Endothelial cell of umbilical vein (primary cell): ENCODE data around the gene PTPRCAP. TPM values are rescaled to one million over a fixed set of nuclear protein-coding genes. Genes with fewer than 3 reads are reported as not detected.

Source experiments
- BruUV-seq: library from RNA; stranded (reverse); fragments of 400-500 nt; replicated peaks from 2 replicates; lab custom pipeline; 2021; lab: Mats Ljungman, UMichigan
- CTCF ChIA-PET: fragments of 300-600, 350-600 bp; sonication (Branson Sonifier 250); formaldehyde crosslinking; loops from one replicate; lab custom pipeline; 2021; ENCODE audit warnings: antibody characterized with exemption, inconsistent platforms; lab: Charles Lee
- POLR2A ChIA-PET: fragments of 300-600, 350-600 bp; sonication (Branson Sonifier 250); formaldehyde crosslinking; loops from one replicate; lab custom pipeline; 2021; ENCODE audit warnings: antibody characterized with exemption, inconsistent platforms; lab: Charles Lee
- DNase-seq: peaks from one replicate; pipeline ENCODE4 v3.0.0-alpha.2; 2011; ENCODE audit warnings: low read depth, low spot score
- FAIRE-seq: peaks from 2 replicates; lab custom pipeline; 2011; peaks lifted over from hg19 to GRCh38; lab: Jason Lieb, UNC
- H2AFZ ChIP-seq: 2 replicates; pipeline ENCODE4 v1.6.0; 2012; ENCODE audit warnings: low read depth, low read length, control low read depth, inconsistent platforms
- H3K27ac ChIP-seq: 2 replicates; pipeline ENCODE4 v1.5.1; 2011; ENCODE audit warnings: low read depth, mild to moderate bottlenecking, control low read depth, low read length, moderate library complexity; ENCODE audit not compliant: insufficient read depth
- H3K27me3 ChIP-seq, 2 experiments: 2 replicates each; pipeline versions ENCODE4 v1.6.0 to v1.6.1; 2011; ENCODE audit warnings: low read length in 2 of 2, mixed read lengths in 1 of 2; ENCODE audit not compliant: control insufficient read depth in 2 of 2, insufficient read depth in 2 of 2
- H3K36me3 ChIP-seq, 2 experiments: 2 replicates in 1 of 2; 3 replicates in 1 of 2; pipeline ENCODE4 v1.5.1; 2011; ENCODE audit warnings: low read length in 2 of 2, mild to moderate bottlenecking in 1 of 2, moderate library complexity in 1 of 2; ENCODE audit not compliant: control insufficient read depth in 2 of 2, insufficient read depth in 2 of 2; ENCODE audit errors: extremely low read depth in 1 of 2
- H3K4me1 ChIP-seq: 3 replicates; pipeline ENCODE4 v1.5.1; 2011; ENCODE audit warnings: mild to moderate bottlenecking, low read length; ENCODE audit not compliant: control insufficient read depth, insufficient read depth; ENCODE audit errors: extremely low read depth
- H3K4me2 ChIP-seq: 2 replicates; pipeline ENCODE4 v1.6.1; 2011; ENCODE audit warnings: low read length, control low read depth, mixed read lengths; ENCODE audit not compliant: insufficient read depth
- H3K4me3 ChIP-seq, 3 experiments: fragments of 200-600 bp in 1 of 3; sonication (generic), shearing (Covaris generic) in 1 of 3; replicated peaks in 1 of 3; 2 replicates each; pipeline ENCODE4 v1.5.1; 2011 to 2016; ENCODE audit warnings: control low read depth in 3 of 3, low read length in 3 of 3, mild to moderate bottlenecking in 2 of 3, inconsistent platforms in 1 of 3, low read depth in 1 of 3, moderate library complexity in 1 of 3; ENCODE audit not compliant: insufficient read depth in 1 of 3
- H3K79me2 ChIP-seq: 2 replicates; pipeline ENCODE4 v1.6.0; 2012; ENCODE audit warnings: low read length, inconsistent platforms; ENCODE audit not compliant: control insufficient read depth, insufficient read depth
- H3K9ac ChIP-seq: replicated peaks from 2 replicates; pipeline ENCODE3; 2011; ENCODE audit warnings: low read length, control low read depth; ENCODE audit not compliant: insufficient read depth; ENCODE audit errors: extremely low read depth
- H3K9me1 ChIP-seq: replicated peaks from 3 replicates; pipeline ENCODE4 v1.6.0; 2011; ENCODE audit warnings: mild to moderate bottlenecking, low read length; ENCODE audit not compliant: control insufficient read depth, insufficient read depth; ENCODE audit errors: extremely low read depth
- H3K9me3 ChIP-seq: replicated peaks from 2 replicates; pipeline ENCODE4 v1.5.1; 2012; ENCODE audit warnings: low read length, inconsistent platforms; ENCODE audit not compliant: control insufficient read depth, insufficient read depth
- H4K20me1 ChIP-seq: replicated peaks from 2 replicates; pipeline ENCODE3; 2011; ENCODE audit warnings: mild to moderate bottlenecking, low read length; ENCODE audit not compliant: control insufficient read depth, insufficient read depth; ENCODE audit errors: extremely low read depth
- EZH2 ChIP-seq: IDR thresholded peaks from 2 replicates; pipeline ENCODE4 v1.6.1; 2012; ENCODE audit warnings: borderline replicate concordance, low read depth, mild to moderate bottlenecking, moderate library complexity, low read length, inconsistent platforms; ENCODE audit not compliant: severe bottlenecking
- FOS ChIP-seq: IDR thresholded peaks from 2 replicates; pipeline ENCODE4 v1.6.1; 2011; ENCODE audit warnings: mild to moderate bottlenecking, low read length, moderate library complexity, borderline replicate concordance; ENCODE audit not compliant: insufficient read depth
- GATA2 ChIP-seq: IDR thresholded peaks from 2 replicates; pipeline ENCODE4 v1.7.0; 2011; ENCODE audit warnings: low read depth, mild to moderate bottlenecking, moderate library complexity, mixed read lengths, low read length; ENCODE audit not compliant: insufficient read length, insufficient read depth
- MYC ChIP-seq: IDR thresholded peaks from one replicate; pipeline ENCODE4 v1.6.1; 2011; ENCODE audit warnings: mild to moderate bottlenecking, low read depth, low read length
- POLR2A ChIP-seq: IDR thresholded peaks from 2 replicates; pipeline ENCODE4 v1.6.1; 2012; ENCODE audit warnings: low read depth, mild to moderate bottlenecking, control low read depth, low read length
- POLR2AphosphoS5 ChIP-seq: IDR thresholded peaks from 2 replicates; pipeline ENCODE4 v1.6.1; 2012; ENCODE audit warnings: low read depth, mild to moderate bottlenecking, control low read depth, low read length, moderate library complexity; ENCODE audit not compliant: insufficient read depth
- dilution Hi-C: fragments of 300-500 bp; cut with MboI; formaldehyde crosslinking; loops from one replicate; pipeline ENCODE4 v1.15.0; 2019; ENCODE audit warnings: low sequenced_read_pairs; ENCODE audit not compliant: extremely low pct_ligation_motif_present
- intact Hi-C: fragments of 100-400 bp; cut with micrococcal nuclease; formaldehyde crosslinking; loops from one replicate; pipeline ENCODE4 v1.10.0; 2022
- polyA plus RNA-seq, 4 experiments: library from polyadenylated mRNA; depleted of rRNA in 3 of 4; stranded (reverse) in 3 of 4; unstranded in 1 of 4; fragments of >200 nt; gene quantifications; 2 replicates each; pipeline versions ENCODE4 v1.2.1 to v1.2.3, GENCODE V29; 2011 to 2012; ENCODE audit warnings: missing spikeins in 1 of 4
- total RNA-seq: library from RNA; stranded (reverse); gene quantifications from 2 replicates; pipeline ENCODE4 v1.2.3, GENCODE V29; 2021
- TF ChIP-seq, protein P1 (sequence below), 2 donors: IDR thresholded peaks; 1 replicate in 1 of 2; 2 replicates in 1 of 2; pipeline ENCODE4 v1.5.1; 2011; ENCODE audit warnings: low read length in 2 of 2, mild to moderate bottlenecking in 2 of 2, moderate library complexity in 2 of 2, control low read depth in 1 of 2, inconsistent platforms in 1 of 2, low read depth in 1 of 2; ENCODE audit not compliant: insufficient read depth in 1 of 2; ENCODE audit errors: extremely low read depth in 1 of 2

The PTPRCAP gene
- total and polyA plus RNA-seq, 2 donors (not counting 3 experiments of a cell fraction or from before 2014, with no cell fraction given): 3.6 TPM; not detected in 1

DNA sequence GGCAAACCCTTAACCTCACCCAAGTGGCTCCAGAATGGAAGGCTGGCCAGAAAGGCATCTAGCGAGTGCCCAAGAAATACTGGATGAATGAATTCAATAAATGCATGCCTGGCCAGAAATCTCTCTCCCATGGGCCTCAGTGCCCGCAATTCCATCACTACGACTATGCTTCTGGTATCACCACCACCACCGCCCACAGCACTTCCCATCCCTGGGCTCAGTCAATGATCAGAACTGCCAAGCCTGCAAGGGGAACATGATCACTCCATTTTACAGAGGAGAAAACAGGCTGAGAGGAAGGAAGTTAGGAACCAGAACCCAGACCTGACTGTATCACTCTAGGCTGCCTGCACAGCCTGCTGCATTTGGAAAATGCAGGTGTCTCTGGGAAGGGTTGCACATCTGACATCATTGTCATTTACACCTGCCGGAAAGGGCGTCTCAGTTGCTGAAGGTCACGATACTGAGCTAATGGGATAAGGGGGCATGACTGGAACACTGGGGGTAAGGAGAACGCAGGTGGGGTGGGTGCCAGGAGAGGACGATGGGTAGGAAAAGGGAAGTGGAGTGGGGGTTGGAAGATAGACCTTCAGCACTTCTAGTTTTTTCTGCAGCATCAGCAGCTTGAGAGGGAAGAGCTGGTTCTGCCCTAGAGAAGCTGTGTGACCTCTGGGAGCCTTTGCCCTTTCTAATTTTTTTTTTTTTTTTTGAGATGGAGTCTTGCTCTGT, 11.8 kb upstream of the PTPRCAP start:
- CTCF ChIA-PET: interaction anchor here (0.8 to 1.6 kb wide), 2 partner anchors 47 to 66 kb away, joined by 3 read pairs; partner anchors contain the start of gene PPP1CA
- Histone ChIP-seq H3K27me3 (no peaks in the 10 kb centered on the region), H3K9ac (no peak overlapping the region), H2AFZ (no peak overlapping the region), H3K4me2 (no peak overlapping the region), H3K9me1 (no peaks in the 10 kb centered on the region), H4K20me1 (no peaks in the 10 kb centered on the region), H3K9me3 (no peaks in the 10 kb centered on the region), H3K4me3 (no peak overlapping the region), H3K36me3 (no peaks in the 10 kb centered on the region), H3K4me1 (peaks cover 7% of the 10 kb centered on the region), H3K27ac (no peak overlapping the region), H3K79me2 (no peaks in the 10 kb centered on the region)
- DNase-seq (no peak), FAIRE-seq (no peak)
- POLR2A ChIA-PET: interaction anchor here (0.6 kb wide), 1 partner anchor 14 kb away, joined by 3 read pairs; no protein-coding TSS in a partner anchor
- no TSS peak for BruUV-seq
- intact Hi-C loops: no loop called here
- dilution Hi-C loops: no loop called here
- TF ChIP-seq POLR2A (no peak), POLR2AphosphoS5 (no peak), MYC (no peak)
- TF ChIP-seq, protein P1, sequence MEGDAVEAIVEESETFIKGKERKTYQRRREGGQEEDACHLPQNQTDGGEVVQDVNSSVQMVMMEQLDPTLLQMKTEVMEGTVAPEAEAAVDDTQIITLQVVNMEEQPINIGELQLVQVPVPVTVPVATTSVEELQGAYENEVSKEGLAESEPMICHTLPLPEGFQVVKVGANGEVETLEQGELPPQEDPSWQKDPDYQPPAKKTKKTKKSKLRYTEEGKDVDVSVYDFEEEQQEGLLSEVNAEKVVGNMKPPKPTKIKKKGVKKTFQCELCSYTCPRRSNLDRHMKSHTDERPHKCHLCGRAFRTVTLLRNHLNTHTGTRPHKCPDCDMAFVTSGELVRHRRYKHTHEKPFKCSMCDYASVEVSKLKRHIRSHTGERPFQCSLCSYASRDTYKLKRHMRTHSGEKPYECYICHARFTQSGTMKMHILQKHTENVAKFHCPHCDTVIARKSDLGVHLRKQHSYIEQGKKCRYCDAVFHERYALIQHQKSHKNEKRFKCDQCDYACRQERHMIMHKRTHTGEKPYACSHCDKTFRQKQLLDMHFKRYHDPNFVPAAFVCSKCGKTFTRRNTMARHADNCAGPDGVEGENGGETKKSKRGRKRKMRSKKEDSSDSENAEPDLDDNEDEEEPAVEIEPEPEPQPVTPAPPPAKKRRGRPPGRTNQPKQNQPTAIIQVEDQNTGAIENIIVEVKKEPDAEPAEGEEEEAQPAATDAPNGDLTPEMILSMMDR (IDR thresholded peaks at IDR 0.05; ENCODE audit: extremely low read depth in 1 of 2, insufficient read depth in 1 of 2, low read depth in 1 of 2, low read length in 2 of 2): no peak

DNA sequence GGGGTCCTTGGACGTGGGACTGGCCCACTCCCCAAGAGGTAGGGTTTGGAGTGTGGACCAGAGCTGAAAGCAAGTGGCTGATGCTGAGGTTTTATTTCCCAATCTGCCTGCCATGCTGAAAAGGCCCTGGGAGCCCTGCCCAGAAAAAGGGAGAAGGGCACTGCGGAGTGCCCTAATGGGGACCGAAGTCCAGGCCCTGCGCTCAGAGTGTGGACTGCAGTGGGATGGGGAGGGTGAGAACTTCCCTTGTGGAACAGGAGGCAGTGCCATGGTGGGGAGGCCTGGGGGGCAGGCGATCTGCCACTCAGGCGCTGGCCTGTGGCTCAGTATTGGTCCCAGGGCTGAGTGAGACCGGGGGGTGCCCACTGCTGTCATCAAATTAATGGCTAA, 10.7 kb upstream of the PTPRCAP start:
- no peak for TF ChIP-seq MYC
- TF ChIP-seq GATA2: no peak
- TF ChIP-seq, protein P1 (IDR thresholded peaks at IDR 0.05; ENCODE audit: extremely low read depth in 1 of 2, insufficient read depth in 1 of 2, low read depth in 1 of 2, low read length in 2 of 2): no peak
- TF ChIP-seq POLR2AphosphoS5: no peak
- TF ChIP-seq EZH2: no peak
- no peak for TF ChIP-seq FOS
- no peak for TF ChIP-seq POLR2A
- Histone ChIP-seq H4K20me1 (no peaks in the 10 kb centered on the region), H3K9ac (no peak overlapping the region), H3K9me3 (no peaks in the 10 kb centered on the region), H3K4me3 (no peak overlapping the region), H3K4me2 (no peak overlapping the region), H3K27ac (no peak overlapping the region), H2AFZ (no peak overlapping the region), H3K27me3 (no peaks in the 10 kb centered on the region), H3K4me1 (peaks cover 7% of the 10 kb centered on the region), H3K36me3 (no peaks in the 10 kb centered on the region), H3K79me2 (no peaks in the 10 kb centered on the region), H3K9me1 (no peaks in the 10 kb centered on the region)
- ChIA-PET POLR2A (no interaction called here), CTCF (no interaction called here)
- FAIRE-seq (no peak), DNase-seq (no peak)
- BruUV-seq: no TSS peak
- dilution Hi-C loops: no loop called here
- intact Hi-C loops: no loop called here
